Measurements from ENCODE around the gene ZDHHC11.
"Not testable (repeated sequence)": the region's sequence is repeated elsewhere in the genome, so short reads cannot be mapped to it uniquely, and the experiment has no call there.

Gene ZDHHC11

DNA sequence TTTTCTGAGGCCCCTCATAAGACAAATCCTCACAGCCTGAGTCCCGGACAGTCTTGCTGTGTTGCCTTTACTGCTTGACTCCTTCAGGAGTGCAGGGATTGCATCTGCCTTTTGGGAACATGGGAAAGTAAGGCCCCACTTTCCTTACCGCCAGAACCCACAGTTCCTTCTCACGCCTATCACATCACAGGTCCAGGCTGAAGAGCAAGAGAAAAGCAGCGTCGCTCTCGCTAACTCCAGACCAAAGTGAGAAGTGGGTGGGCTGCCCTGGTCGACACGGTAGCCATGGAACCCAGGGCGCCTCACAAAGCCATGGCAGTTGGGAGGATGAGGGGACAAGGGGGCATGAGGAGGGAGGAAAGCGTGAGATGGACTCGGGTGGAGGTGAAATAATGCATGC is 7.9 kb upstream of the ZDHHC11 start:
- DNase-seq = no peak

DNA sequence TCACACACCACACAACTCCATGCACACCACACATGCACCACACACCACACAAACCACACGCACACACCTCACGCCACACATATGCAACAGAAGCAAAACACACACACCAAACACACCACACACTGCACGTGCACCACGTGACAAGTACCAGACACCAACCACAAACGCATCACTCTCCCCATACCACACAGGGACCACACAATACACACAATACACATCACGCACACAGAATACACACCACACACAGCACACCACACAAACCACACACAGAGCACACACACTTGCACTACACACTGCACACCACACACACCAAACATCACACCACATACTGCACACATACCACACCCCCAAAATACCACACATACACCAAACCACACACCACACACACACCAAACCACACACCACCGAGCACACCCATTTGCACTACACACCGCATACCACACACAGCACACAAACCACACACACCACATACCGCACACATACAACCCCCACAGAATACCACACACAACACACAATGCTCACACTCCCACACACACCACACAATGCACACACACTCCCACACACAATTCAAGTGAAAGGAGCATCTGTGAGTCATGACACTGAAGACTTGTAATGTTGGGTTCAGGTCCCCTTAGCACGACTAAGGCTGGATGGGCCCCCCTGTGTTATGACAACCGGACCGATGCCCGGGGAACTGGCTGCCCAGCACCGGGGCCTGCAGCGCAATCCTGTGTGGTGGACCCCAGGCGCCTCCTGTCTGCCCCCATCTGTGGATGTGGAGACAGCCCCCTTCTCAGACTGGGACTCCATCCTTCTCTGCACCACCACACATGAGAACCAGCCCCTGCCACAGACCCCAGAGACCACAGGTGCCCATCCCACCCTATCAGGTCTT is 6.0 kb upstream of the ZDHHC11 start:
- no peak for DNase-seq

DNA sequence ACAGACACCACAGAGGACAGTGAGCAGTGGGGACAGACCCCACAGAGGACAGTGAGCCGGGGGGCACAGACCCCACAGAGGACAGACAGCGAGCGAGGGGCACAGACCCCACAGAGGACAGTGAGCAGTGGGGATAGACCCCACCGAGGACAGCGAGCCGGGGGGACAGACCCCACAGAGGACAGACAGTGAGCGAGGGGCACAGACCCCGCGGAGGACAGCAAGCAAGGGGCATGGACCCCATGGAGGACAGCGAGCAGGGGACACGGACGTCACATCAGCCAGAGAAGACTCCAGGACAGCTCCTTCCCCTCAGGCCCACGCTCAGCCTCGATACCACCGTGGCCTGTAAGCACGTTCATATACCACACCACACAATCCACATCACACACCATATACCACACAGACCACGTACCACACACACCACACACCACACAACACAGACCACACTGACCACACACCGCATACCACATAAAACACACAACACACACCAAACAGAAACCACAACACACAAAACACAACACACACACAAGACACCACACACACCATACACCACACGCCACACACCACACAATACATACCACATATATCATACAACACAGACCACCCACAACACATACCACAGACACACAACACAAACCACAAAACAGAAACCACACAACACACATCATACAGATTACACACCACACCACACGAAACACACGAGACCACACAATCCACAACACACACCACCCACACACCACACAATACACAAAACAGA is 5.2 kb upstream of the ZDHHC11 start:
- DNase-seq = no peak

DNA sequence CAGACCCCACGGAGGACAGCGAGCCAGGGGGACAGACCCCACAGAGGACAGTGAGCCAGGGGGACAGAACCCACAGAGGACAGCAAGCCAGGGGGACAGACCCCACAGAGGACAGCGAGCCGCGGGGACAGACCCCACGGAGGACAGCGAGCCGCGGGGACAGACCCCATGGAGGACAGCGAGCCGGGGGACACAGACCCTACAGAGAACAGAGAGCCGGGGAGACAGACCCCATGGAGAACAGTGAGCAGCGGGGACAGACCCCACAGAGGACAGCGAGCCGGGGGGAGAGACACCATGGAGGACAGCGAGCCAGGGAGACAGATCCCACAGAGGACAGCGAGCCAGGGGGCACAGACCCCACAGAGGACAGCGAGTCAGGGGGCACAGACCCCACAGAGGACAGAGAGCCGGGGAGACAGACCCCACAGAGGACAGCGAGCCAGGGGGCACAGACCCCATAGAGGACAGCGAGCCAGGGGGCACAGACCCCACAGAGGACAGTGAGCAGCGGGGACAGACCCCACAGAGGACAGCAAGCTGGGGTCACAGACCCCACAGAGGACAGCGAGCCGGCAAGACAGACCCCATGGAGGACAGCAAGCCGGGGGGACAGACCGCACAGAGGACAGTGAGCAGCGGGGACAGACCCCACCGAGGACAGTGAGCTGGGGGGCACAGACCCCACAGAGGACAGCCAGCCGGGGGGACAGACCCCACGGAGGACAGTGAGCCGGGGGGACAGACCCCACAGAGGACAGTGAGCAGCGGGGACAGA is 4.4 kb upstream of the ZDHHC11 start:
- no peak for DNase-seq

DNA sequence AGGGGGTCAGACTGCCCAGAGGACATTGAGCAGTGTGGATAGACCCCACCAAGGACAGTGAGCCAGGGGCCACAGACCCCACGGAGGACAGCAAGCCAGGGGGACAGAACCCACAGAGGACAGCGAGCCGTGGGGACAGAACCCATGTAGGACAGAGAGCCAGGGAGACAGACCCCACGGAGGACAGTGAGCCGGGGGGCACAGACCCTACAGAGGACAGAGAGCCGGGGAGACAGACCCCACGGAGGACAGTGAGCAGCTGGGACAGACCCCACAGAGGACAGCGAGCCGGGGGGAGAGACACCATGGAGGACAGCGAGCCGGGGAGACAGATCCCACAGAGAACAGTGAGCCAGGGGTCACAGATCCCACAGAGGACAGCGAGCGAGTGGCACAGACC is 3.4 kb upstream of the ZDHHC11 start:
- DNase-seq = no peak

DNA sequence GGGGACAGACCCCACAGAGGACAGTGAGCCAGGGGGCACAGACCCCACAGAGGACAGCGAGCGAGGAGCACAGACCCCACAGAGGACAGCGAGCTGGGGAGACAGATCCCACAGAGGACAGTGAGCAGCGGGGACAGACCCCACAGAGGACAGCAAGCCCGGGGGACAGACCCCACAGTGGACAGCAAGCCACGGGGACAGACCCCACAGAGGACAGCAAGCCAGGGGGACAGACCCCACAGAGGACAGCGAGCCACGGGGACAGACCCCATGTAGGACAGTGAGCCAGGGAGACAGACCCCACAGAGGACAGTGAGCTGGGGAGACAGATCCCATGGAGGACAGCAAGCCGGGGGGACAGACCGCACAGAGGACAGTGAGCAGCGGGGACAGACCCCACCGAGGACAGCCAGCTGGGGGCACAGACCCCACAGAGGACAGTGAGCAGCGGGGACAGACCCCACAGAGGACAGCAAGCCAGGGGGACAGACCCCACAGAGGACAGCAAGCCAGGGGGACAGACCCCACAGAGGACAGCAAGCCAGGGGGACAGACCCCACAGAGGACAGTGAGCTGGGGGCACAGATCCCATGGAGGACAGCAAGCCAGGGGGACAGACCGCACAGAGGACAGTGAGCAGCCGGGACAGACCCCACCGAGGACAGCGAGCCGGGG is 2.8 kb upstream of the ZDHHC11 start:
- DNase-seq = not testable (repeated sequence)

DNA sequence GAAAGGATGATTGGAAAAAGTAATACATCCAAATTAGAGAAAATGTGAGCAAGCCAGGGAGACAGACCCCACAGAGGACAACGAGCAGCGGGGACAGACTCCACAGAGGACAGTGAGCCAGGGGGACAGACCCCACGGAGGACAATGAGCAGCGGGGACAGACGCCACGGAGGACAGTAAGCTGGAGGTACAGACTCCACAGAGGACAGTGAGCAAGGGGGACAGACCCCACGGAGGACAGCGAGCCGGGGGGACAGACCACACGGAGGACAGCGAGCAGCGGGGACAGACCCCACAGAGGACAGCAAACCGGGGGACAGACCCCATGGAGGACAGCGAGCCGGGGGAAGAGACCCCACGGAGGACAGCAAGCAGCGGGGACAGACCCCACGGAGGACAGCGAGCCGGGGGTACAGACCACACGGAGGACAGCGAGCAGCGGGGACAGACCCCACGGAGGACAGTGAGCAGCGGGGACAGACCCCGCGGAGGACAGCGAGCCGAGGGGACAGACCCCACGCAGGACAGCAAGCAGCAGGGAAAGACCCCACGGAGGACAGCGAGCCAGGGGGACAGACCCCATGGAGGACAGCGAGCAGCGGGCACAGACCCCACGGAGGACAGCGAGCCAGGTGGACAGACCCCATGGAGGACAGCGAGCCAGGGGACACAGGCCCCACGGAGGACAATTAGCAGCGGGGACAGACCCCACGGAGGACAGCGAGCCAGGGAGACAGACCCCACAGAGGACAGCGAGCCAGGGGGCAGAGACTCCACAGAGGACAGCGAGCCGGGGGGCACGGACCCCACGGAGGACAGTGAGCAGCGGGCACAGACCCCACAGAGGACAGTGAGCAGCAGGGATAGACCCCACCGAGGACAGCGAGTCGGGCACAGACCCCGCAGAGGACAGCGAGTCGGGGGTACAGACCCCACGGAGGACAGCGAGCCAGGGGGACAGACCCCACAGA is 1.9 kb upstream of the ZDHHC11 start:
- no peak for DNase-seq

DNA sequence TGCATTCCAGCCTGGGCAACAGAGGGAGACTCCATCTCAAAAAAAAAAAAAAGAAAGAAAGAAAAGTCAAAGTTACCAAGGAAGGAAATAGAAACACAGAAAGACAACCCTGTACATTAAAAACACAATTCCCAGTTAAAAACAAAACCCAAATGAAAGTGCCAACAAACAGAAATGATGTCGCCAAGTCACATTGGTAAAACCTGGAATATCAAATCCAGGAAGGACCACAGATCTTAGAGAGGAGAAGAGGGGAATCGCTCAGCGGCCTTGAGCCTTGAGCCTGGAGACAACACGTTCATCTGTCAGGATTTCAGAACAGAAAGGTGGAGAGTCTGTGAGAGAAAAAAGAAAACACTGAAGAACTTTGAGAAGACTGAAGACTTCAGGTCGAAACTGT is 1.2 kb upstream of the ZDHHC11 start:
- no peak for DNase-seq

DNA sequence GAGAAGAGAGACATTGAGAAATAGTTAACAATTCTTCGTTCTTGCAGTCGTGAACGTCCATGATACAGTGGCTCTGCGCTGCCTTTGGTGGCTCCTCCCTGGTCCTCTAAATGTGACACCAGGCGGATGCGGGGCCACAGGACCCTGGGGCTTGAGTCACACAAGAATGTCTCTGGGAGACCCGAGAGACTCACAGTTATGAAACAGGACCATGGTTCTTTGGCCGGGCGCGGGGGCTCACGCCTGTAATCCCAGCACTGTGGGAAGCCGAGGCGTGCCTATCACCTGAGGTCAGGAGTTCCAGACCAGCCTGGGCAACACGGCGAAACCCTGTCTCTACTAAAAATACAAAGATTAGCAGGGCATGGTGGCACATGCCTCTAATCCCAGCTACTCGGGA is 767 bp upstream of the ZDHHC11 start:
- no peak for DNase-seq

DNA sequence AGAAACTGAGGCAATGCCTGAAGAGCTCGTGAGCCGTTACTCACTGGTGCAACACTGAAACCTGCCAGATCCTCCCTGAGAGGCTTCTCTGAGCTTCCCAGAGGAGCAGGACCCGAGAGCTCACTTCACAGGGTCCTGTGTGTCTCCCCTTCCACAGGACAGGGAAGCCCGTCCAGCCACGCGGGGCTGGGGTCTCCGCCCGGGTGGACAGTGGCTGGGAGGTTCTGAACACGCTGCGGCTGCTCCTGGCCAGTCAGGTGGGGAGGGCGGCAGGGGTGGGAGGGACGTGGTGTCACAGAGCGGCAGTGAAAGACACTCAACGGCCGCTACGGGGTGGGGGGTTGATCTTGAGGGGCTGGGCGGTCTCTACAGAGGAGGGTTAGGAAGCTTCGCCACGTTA is 290 bp upstream of the ZDHHC11 start:
- DNase-seq = no peak

DNA sequence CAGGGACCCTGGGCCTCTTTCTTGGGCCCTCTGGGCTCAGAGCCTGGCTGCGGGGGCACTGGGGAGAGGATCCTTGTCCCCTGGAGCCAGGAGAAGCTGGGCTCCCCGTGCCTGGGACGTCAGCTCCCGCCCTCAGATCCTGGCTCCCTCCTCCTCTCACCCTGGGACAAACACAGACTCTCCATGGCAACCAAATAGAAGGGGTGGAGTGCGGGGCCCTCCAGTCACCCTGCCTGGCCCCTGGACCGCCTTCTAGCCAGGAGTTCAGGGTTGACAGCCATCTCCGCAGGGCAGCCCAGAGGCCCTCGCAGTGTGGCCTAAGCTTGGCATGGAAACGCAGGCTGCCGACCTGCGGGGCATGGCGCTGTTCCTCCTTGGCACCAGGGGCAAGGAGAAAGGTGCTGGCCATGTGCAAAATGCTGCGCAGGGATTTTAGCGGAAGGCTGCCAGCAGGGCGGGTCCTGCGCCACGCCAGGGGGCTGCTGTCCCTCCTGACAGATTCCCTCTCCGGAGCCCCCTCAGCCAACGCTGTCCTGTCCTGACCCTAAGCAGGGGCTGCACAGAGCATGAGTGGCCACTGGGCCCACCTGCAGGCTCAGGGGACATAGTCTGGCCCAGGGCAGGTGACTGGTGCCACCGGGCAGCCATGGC is 1.0 kb downstream of the ZDHHC11 start:
- no peak for DNase-seq

DNA sequence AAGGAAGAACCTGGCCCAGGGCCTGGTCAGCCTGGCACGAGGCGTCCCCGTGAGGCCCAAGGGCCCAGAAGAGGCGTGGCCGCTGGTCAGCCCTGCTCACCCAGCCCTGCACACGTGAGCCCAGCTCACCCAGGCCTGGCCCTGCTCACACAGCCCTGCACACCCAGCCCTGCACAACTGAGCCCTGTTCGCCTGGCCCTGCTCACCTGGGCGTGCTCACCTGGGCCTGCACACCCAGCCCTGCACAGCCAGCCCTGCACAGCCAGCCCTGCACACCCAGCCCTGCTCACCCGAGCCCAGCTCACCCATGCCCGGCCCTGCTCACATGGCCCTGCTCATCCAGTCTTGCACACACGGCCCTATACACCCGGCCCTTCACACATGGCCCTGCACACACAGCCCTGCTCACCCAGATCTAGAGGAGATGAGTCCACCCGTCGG is 2.1 kb downstream of the ZDHHC11 start:
- DNase-seq = no peak

DNA sequence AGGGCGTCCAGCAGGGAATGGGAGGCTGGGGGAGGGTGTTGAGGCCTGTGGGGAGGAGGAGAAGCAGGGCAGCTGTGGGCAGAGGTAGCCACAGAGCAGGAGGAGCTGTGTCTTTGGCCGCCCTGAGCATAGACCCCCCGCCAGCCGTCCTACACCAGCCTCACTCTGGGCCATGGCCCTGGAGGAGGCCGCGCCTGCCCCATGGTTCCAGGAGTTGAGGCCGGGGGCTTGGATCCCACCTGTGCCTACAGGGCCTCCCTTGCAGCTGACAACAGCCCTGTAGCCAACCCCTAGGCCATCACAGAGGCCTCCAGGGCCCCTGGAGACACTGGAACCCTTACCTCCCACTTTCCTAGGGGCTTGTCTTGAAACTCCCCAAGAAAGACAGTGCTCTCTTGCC is 3.0 kb downstream of the ZDHHC11 start:
- not testable (repeated sequence) for DNase-seq

DNA sequence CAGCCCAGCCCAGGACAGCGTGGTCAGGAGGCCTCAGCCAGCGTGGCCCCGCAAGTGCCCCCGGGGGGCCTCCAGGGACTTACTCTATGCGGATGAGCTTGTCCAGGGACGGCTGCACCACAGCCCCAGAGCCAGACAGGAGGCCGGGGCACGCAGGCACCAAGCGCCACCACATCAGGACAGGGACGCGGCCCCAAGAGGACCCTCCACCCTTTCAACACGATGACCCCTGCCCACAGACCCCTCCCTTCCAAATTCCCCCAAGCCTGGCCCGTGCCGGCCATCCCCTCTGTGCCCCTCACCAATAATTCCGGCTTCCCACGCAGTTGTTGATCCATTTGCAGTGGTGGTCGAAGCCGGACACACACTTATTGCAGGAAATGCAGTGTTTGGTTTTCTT is 3.6 kb downstream of the ZDHHC11 start:
- not testable (repeated sequence) for DNase-seq

DNA sequence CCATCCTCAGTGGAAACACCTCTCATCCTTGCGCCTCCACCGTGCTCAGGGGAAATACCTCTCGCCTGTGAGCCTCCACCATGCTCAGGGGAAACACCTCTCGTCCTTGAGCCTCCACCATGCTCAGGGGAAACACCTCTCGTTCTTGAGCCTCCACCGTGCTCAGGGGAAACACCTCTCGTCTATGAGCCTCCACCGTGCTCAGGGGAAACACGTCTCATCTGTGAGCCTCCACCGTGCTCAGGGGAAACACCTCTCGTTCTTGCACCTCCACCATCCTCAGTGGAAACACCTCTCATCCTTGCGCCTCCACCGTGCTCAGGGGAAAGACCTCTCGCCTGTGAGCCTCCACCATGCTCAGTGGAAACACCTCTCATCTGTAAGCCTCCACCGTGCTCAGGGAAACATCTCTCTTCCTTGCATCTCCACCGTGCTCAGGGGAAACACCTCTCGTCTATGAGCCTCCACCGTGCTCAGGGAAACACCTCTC is 4.1 kb downstream of the ZDHHC11 start:
- DNase-seq = not testable (repeated sequence)

DNA sequence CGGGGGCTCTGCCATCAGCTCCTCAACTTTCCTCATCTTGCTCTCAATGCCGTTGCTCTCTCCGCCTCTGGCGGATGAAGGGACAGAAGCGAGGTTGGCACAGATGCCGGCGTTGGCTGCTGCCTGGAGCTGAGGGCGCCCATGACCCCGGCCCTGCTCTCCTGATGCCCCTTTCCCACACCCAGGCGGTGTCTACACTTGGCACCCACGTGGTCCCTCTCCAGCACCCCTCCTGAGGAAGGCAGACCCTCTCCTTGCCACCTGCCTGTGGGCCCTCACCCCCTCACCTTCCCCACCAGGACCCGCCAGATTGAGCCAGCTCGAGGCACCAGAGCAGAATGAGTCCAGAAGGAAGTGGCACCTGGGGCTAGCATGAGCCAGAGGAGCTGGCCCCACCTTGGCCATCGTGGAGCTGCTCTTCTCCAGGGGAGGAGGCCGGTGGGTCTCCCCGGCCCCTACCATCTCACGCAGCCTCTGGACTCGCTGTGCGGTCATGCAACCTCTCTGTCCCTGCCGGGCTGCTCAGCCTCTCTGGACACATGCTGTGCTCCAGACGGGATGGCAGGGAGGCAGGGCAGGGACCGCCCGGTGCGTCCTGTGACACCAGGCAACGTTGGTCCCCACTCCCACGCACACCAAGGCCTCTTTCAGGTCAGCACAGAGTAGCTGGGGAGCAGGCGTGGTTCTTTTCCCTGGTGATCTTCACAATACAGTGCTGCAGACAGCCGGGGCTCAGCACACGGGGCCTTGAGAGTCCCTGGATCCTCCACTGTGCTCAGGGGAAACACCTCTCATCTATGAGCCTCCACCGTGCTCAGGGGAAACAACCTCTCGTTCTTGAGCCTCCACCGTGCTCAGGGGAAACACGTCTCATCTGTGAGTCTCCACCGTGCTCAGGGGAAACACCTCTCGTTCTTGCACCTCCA is 4.8 kb downstream of the ZDHHC11 start:
- DNase-seq = not testable (repeated sequence)

DNA sequence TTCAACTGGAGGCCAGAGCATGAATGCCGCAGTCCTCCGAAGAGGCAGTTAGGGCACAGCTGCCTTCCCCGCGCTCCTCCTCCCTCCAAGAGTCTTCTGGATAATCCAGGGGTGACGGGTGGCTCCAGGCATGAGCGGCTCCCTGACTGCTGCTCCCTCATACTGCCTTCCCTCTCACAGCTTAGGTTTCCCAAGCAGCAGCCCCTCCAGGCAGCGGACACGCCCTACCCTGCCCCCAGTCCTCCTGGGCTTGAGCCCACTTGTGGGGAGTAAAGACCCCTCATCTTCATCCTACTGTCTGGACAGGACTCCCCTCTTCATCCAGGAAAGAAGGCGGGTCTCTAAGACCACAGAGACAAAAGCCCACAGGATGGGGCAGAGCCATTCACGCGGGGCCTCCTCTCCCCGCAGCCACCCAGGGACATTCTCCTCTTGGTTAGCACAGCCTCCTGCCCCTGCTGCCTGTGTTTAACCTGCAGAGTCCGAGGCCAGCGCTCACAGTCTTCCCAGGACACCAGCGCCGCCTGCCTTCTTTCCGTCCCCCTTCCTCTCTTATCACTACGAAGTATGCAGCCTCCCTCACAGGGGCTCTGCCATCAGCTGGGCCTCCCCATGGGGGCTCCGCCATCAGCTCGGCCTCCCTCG is 5.6 kb downstream of the ZDHHC11 start:
- DNase-seq = not testable (repeated sequence)

DNA sequence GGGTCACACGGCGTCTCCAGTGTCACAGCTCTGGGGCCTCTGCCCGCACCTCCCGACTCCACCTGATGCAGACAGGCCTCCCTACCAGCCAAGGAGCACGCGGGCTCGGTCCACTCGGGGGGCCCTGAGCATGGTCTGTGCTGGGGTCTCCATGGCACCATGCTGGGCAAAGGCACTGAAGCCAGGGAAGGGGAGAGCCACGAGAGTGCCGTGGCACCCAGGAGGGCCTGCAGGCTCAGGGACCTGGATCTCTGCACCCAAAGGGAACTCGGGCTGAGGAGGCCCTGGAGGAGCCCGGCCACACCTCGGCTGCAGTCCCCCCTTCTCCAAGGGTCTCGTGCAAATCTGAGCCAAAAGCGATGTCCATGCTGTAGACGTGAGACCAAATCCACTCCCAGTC is 6.4 kb downstream of the ZDHHC11 start:
- not testable (repeated sequence) for DNase-seq

DNA sequence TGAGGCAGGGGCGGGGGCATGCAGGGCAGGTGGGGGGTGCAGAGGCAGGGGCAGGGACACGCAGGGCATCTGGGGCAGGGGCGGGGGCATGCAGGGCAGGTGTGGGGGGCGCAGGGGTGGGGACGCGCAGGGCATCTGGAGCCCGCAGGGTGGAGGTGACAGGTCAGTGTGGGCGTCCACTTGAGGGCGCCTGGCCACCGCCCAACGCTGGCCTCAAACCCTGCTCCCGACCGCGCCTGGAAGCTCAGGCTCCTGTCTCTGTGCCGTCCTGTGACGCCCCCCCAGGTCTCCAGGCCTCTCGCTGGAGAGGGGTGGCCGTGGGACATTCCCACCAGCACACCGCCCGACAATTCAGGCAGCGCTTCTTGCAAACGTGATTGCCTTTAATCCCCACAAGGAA is 6.9 kb downstream of the ZDHHC11 start:
- not testable (repeated sequence) for DNase-seq
